Jurkat, Clone E6-1 (cell line): ENCODE measurements around the gene APOBR. TPM values are rescaled to one million over a fixed set of nuclear protein-coding genes. Genes with fewer than 3 reads are reported as not detected.
"Not testable (repeated sequence)": the region's sequence is repeated elsewhere in the genome, so short reads cannot be mapped to it uniquely, and the experiment has no call there.

ENCODE experiments used
- DNase-seq: peaks from one replicate; pipeline ENCODE4 v3.0.0-alpha.2; 2011; ENCODE audit warnings: low read depth, low spot score
- H3K4me3 ChIP-seq: 2 replicates; pipeline ENCODE4 v1.5.1; 2011; ENCODE audit warnings: mild to moderate bottlenecking, low read length, control low read depth, moderate library complexity
- polyA plus RNA-seq: library from polyadenylated mRNA; unstranded; fragments of >200 nt; gene quantifications from one replicate; pipeline ENCODE4 v1.2.1, GENCODE V29; 2012; ENCODE audit warnings: missing spikeins; ENCODE audit not compliant: insufficient read length, insufficient read depth

Gene APOBR
- 0.84 TPM for polyA plus RNA-seq

DNA sequence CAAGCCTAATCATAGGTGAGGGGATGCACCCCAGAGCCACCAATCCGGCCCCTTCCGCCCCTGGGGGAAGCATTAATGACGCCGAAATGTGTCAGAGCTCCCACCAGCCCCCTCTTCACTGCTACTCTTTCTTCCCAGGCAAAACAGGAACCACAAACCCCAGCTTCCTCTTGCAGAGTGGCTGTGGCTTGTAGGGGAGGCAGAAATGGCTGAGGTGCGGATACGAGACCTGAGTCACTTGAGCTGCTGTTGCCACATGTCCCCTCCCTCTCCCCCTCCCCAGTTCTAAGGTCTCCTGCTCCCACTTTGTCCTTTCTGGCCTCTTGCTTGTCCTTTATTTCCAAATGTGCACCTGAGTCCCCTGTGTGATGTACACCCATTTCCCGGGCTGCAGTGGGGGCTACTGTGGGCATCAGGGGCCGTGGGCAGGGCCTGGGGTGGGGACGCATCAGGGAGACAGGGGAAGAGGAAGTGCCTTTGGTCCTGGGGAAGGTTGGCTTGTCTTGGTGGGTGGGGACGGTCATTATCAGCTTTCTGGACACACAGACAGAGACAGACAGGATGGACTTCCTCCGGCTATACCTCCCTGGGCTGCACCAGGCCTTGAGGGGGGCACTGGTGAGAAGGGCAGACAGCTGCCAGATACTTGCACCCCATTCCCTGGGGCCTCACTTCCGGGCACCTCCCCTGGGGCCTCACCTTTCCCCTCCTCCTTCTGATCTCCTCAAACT lies at the start of gene APOBR:
APOBR (plus strand) TSS at position 523 of the 731 bp plus-strand sequence; CDS start at position 562, 39 bp downstream.
- DNase-seq, result peak; percentile 97
- peak within 1 kb of the TSS; percentile 52 for H3K4me3 ChIP-seq

DNA sequence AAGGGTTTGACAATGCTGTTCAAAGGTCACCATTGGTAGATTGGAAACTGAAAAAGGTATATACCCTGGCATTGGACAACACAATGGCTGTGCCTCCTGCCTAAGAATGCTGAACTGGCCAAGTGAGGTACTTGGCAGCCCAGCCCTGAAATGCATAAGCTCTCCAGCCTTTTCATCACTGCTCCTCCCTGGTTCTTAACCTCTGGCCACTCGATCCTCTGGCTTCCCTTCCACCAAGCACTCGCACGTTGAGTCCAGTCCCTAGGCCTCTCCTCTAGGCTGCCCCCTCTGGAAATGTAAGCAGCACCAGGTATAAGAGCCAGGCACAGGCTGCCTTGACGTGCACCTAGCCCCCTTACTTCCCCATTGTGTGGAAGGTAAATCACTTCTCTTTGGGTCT lies 48.1 kb upstream of the APOBR start:
- H3K4me3 ChIP-seq, DNase-seq: not testable (repeated sequence)

GRCh38 chr16:28447081-28447480 lies 47.4 kb upstream of the APOBR start:
- DNase-seq, H3K4me3 ChIP-seq: not testable (repeated sequence)

DNA sequence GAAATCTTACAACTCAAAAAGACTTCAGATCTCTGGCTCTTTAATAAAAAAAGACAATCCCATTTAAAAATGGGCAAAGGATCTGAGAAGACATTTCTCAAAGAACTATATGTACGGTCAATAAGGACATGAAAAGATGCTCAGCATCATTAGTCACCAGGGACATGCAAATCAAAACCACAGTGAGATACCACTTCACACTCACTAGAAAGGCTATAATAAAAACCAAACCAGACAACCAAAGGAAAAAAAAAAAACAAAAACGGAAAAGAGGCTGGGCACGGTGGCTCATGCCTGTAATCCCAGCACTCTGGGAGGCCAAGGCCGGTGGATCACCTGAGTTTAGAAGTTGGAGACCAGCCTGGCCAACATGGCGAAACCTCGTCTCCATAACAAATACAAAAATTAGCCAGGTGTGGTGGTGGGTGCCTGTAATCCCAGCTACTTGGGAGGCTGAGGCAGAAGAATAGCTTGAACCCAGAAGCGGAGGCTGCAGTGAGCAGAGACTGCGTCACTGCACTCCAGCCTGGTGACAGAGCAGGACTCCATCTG lies 20.7 kb upstream of the APOBR start:
- no peak overlapping the region for H3K4me3 ChIP-seq
- DNase-seq, result no peak

- no peak overlapping the region for H3K4me3 ChIP-seq
- DNase-seq, result no peak
Observed at GRCh38 chr16:28475221-28475620, 19.2 kb upstream of the APOBR start.

- no peak for DNase-seq
- H3K4me3 ChIP-seq, result no peak overlapping the region
Observed at GRCh38 chr16:28477311-28477920, 17.0 kb upstream of the APOBR start.

- DNase-seq, result no peak
- no peak overlapping the region for H3K4me3 ChIP-seq
Observed at GRCh38 chr16:28478506-28479180, 15.8 kb upstream of the APOBR start.

GRCh38 chr16:28482026-28482425 lies 12.4 kb upstream of the APOBR start:
- no peak overlapping the region for H3K4me3 ChIP-seq
- no peak for DNase-seq

GRCh38 chr16:28483361-28483760 lies 11.1 kb upstream of the APOBR start:
- not testable (repeated sequence) for H3K4me3 ChIP-seq, DNase-seq

DNA sequence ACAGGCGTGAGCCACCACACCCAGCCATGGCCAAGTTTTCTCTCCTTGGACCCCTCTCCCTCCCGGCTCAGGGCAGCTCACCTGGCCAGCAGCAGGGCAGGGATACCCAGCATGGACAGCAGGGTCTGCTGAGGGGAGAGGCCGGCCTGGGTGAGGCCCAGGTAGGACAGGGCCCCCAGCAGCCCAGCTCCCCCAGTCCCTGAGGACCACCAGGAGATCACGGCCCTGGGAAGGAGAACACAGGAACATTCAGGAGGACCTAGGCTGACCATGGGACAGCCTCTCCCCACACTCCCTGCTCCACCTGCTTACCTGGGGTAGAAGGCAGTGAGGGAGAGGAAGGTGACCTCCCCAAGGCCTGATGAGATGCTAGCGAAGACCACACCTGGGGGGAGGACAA lies 8.2 kb upstream of the APOBR start:
- no peak overlapping the region for H3K4me3 ChIP-seq
- no peak for DNase-seq

DNA sequence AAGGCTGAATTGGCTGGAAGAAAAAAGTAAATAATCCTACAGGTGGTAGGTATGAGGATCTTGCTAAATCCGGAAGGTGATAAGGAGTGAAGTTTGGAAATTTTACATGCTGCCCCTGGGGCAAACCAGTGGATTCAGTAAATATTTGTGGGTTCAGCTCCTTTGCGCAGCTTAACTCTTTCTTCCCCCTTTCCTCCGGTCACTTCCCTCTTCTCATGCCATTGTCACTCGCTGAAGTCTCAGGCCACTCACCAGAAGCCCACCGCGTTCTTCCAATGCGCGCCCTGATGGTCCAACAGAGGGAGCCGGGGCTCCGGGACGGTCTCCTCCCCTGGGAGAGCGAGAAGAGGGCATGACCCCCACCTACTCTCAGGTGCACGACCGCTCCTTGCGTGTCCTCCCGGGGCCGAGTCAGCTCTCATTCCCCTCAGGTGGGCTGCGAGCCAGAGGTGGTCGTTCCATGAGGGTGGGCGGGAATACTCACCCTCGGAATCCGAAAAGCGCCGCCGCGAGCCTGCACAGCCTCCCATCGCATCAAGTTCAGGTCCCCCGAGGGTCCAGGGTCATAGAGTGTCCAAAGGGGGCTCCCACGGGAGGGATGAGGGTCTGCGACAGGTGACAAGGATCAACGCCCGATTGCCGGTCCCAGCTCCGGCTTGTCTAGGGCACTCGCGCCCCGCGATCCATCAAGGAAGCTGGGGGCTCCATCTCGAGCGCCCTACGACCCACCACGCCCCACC lies 3.0 kb upstream of the APOBR start:
- no peak for DNase-seq
- peak overlapping the region; percentile 93 for H3K4me3 ChIP-seq

GRCh38 chr16:28491970-28492474 lies 2.4 kb upstream of the APOBR start, which contains the start of gene CLN3:
CLN3 (minus strand) TSS chr16:28492074; CDS start chr16:28491759, 315 bp downstream.
- peak; percentile 94 for DNase-seq
- peak within 1 kb of the TSS; percentile 93 for H3K4me3 ChIP-seq

DNA sequence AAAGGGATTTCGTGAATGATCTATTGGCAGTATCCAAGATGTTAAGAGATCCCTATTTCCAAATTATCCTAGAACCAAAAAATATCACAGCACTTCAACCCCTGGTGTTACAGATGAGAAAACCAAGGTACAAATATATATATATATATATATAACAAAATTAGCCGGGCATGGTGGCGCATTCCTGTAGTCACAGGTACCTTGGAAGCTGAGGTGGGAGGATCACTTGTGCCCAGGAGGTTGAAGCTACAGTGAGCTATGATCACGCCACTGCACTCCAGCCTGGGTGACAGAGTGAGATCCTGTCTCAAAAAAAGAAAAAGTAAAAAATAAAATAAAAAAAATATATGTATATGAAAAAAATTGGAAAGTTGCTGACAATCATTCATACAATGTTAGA lies 1.9 kb upstream of the APOBR start:
- H3K4me3 ChIP-seq, result peak overlapping the region; percentile 93

DNA sequence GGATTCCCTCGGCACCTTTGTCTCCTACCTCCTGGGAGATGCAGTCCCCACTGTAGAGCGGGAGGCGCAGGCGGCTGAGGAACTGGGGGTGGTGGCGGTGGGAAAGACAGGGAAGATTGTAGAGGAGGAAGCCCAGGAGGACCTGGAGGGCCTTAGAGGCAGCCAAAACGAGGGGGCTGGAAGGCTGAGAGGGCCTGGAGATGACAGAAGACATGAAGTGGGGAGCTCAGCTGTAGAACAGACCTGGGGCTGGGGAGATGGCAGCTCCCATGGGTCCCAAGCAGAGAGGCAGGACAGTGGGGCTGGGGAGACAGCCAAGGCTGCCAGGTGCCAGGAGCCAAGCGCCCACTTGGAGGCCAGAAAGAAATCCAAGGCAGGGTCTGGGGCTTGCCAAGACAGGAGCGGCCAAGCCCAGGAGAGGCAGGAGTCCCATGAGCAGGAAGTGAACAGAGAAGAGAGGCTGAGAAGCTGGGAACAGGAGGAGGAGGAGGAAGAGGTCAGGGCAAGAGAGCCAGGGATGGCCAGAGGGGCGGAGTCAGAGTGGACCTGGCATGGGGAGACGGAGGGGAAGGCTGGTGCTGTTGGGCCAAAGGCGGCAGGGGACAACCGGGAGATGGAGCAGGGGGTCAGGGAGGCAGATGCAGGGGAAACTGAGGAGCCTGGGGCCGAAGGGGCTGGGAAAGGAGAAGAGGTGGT lies 803 bp downstream of the APOBR start:
- no peak overlapping the region for H3K4me3 ChIP-seq
- DNase-seq, result no peak

More for the DNA sequence above, 1.9 kb upstream of the APOBR start:
- DNase-seq, result no peak

- DNase-seq, result no peak
- no peak overlapping the region for H3K4me3 ChIP-seq
Observed at GRCh38 chr16:28495795-28496749, 1.6 kb downstream of the APOBR start.

DNA sequence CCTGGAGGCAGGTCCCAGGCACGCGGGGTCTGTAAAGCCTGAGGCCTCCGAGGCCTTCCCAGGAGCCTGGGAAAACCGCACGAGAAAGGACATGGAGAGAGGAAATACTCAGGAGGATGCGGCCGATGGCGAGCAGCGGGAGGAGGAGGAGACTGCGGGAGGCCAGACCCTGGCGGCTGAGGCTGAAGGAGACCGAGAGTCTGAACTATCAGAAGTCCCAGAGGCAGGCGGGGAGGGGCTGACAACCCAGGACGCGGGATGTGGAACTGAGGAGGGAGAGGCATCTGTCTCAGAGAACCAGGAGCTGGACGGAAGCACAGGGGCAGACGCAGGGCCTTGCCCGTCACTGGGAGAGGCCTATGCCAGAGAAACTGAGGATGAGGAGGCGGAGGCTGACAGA lies 2.4 kb downstream of the APOBR start:
- H3K4me3 ChIP-seq, result no peak overlapping the region
- DNase-seq, result no peak

DNA sequence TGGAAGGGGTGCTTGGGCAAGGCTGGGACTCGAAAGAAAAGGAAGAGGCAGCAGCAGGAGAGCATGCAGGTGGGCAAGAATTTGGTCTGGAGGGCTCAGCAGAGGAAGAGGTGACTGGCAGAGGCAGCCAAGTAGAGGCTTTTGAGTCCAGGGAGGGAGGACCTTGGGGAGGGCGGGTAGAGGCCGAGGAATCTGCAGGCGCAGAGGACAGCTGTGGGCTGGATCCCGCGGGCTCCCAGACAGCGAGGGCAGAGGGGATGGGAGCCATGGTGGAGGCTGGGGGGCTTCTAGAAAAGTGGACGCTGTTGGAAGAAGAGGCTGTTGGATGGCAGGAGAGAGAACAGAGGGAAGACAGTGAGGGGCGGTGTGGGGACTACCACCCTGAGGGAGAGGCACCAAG lies 2.9 kb downstream of the APOBR start:
- DNase-seq, result no peak
- H3K4me3 ChIP-seq, result no peak overlapping the region
